Hepatocyte (in vitro differentiated cells): ENCODE data around the gene HCRTR1. TPM values are rescaled to one million over a fixed set of nuclear protein-coding genes. Genes with fewer than 3 reads are reported as not detected.

ENCODE experiments used
- DNase-seq: peaks from one replicate; pipeline ENCODE4 v3.0.0-alpha.2; 2016; ENCODE audit warnings: low spot score
- H2AFZ ChIP-seq: fragments of 200-600 bp; sonication (generic); 2 replicates; pipeline ENCODE4 v1.6.0; 2016; ENCODE audit warnings: antibody characterized with exemption, mild to moderate bottlenecking
- H3K27ac ChIP-seq: fragments of 200-600 bp; sonication (generic); 2 replicates; pipeline ENCODE4 v1.5.1; 2016; ENCODE audit warnings: mild to moderate bottlenecking
- H3K27me3 ChIP-seq: fragments of 200-600 bp; sonication (generic); 2 replicates; pipeline ENCODE4 v1.6.1; 2016
- H3K36me3 ChIP-seq: fragments of 200-600 bp; sonication (generic); replicated peaks from 2 replicates; pipeline ENCODE4 v1.5.1; 2016; ENCODE audit warnings: low read depth; ENCODE audit not compliant: insufficient read depth
- H3K4me1 ChIP-seq: fragments of 200-600 bp; sonication (generic); 2 replicates; pipeline ENCODE4 v1.5.1; 2016; ENCODE audit warnings: mild to moderate bottlenecking, moderate library complexity; ENCODE audit not compliant: insufficient read depth
- H3K4me2 ChIP-seq: fragments of 200-600 bp; sonication (generic); 2 replicates; pipeline ENCODE4 v1.6.0; 2016
- H3K4me3 ChIP-seq: fragments of 200-600 bp; sonication (generic); 2 replicates; pipeline ENCODE4 v1.5.1; 2016; ENCODE audit warnings: mild to moderate bottlenecking
- H3K79me2 ChIP-seq: fragments of 200-600 bp; sonication (generic); 2 replicates; pipeline ENCODE4 v1.6.0; 2017; ENCODE audit warnings: mild to moderate bottlenecking
- H3K9me2 ChIP-seq: fragments of 200-600 bp; sonication (generic); replicated peaks from 2 replicates; pipeline ENCODE4 v1.6.0; 2017; ENCODE audit warnings: mild to moderate bottlenecking; ENCODE audit not compliant: insufficient read depth
- H3K9me3 ChIP-seq: fragments of 200-600 bp; sonication (generic); 2 replicates; pipeline ENCODE4 v1.5.1; 2016; ENCODE audit warnings: low read depth, mild to moderate bottlenecking
- H4K20me1 ChIP-seq: fragments of 200-600 bp; sonication (generic); 2 replicates; pipeline ENCODE4 v1.6.0; 2016; ENCODE audit warnings: mild to moderate bottlenecking; ENCODE audit not compliant: insufficient read depth, poor library complexity, severe bottlenecking
- CTCF ChIP-seq: fragments of 200-600 bp; sonication (generic); IDR thresholded peaks from 2 replicates; pipeline ENCODE4 v1.5.1; 2016; ENCODE audit warnings: antibody characterized with exemption, mild to moderate bottlenecking; ENCODE audit not compliant: poor library complexity
- EZH2 ChIP-seq: fragments of 200-600 bp; sonication (generic); IDR thresholded peaks from 2 replicates; pipeline ENCODE4 v1.6.1; 2016; ENCODE audit warnings: antibody characterized with exemption, mild to moderate bottlenecking, borderline replicate concordance
- EZH2phosphoT487 ChIP-seq: fragments of 200-600 bp; sonication (generic); IDR thresholded peaks from one replicate; pipeline ENCODE4 v1.6.1; 2018; ENCODE audit warnings: antibody characterized with exemption, mild to moderate bottlenecking, low read depth, moderate library complexity; ENCODE audit not compliant: unreplicated experiment, severe bottlenecking
- WGBS: methylation state at CpG from one replicate; pipeline ENCODE4 v1.1.6; 2016; ENCODE audit warnings: low lambda C conversion rate; ENCODE audit errors: missing lambda C conversion rate; 5-methylcytosine and 5-hydroxymethylcytosine counted together
- polyA plus RNA-seq: library from polyadenylated mRNA; unstranded; fragments of >200 nt; fragmentation: Nextera tagmentation; extraction: Ambion mirVana; gene quantifications from 2 replicates; pipeline ENCODE4 v1.2.1, GENCODE V29; 2016
- total RNA-seq: library from RNA; depleted of rRNA; stranded (reverse); fragments of >200 nt; gene quantifications from 2 replicates; pipeline ENCODE4 v1.2.3, GENCODE V29; 2014

HCRTR1 gene
- total and polyA plus RNA-seq, 2 experiments from 2014 or later: not detected

- Histone ChIP-seq H3K79me2 (no peaks in the 10 kb centered on the region), H2AFZ (no peak overlapping the region), H3K36me3 (no peaks in the 10 kb centered on the region), H3K4me1 (no peaks in the 10 kb centered on the region), H3K27ac (no peak overlapping the region), H3K27me3 (no peaks in the 10 kb centered on the region), H3K4me2 (no peak overlapping the region), H3K9me2 (no peaks in the 10 kb centered on the region), H4K20me1 (no peaks in the 10 kb centered on the region), H3K4me3 (no peak overlapping the region), H3K9me3 (no peaks in the 10 kb centered on the region)
- no peak for DNase-seq
- WGBS: 92% methylated on average over 2 of the region's 2 CpGs
- TF ChIP-seq EZH2phosphoT487 (no peak), CTCF (no peak), EZH2 (no peak)
Observed at GRCh38 chr1:31602081-31602480, 15.4 kb upstream of the HCRTR1 start.

GRCh38 chr1:31605908-31606427 lies 11.5 kb upstream of the HCRTR1 start:
- Histone ChIP-seq H3K27ac (no peak overlapping the region), H3K4me1 (no peaks in the 10 kb centered on the region), H3K9me3 (no peaks in the 10 kb centered on the region), H2AFZ (no peak overlapping the region), H3K36me3 (no peaks in the 10 kb centered on the region), H3K27me3 (no peaks in the 10 kb centered on the region), H3K9me2 (no peaks in the 10 kb centered on the region), H3K79me2 (no peaks in the 10 kb centered on the region), H4K20me1 (no peaks in the 10 kb centered on the region), H3K4me3 (no peak overlapping the region), H3K4me2 (no peak overlapping the region)
- DNase-seq: no peak
- 93% methylated on average over 4 of the region's 4 CpGs for WGBS
- no peak for TF ChIP-seq CTCF
- no peak for TF ChIP-seq EZH2phosphoT487
- TF ChIP-seq EZH2: no peak

- H3K27ac ChIP-seq: no peak overlapping the region
- no peaks in the 10 kb centered on the region for H3K9me2 ChIP-seq
- WGBS: 87% methylated on average over 5 of the region's 5 CpGs
- no peak overlapping the region for H2AFZ ChIP-seq
- H3K4me3 ChIP-seq: no peak overlapping the region
- H3K4me1 ChIP-seq: no peaks in the 10 kb centered on the region
- TF ChIP-seq CTCF (no peak), EZH2phosphoT487 (no peak)
- H3K36me3 ChIP-seq: no peaks in the 10 kb centered on the region
- H4K20me1 ChIP-seq: no peaks in the 10 kb centered on the region
- H3K27me3 ChIP-seq: no peaks in the 10 kb centered on the region
- no peaks in the 10 kb centered on the region for H3K79me2 ChIP-seq
- DNase-seq: no peak
- no peaks in the 10 kb centered on the region for H3K9me3 ChIP-seq
- no peak overlapping the region for H3K4me2 ChIP-seq
Observed at GRCh38 chr1:31607360-31607759, 10.1 kb upstream of the HCRTR1 start.
